ENCODE measurements around the gene PLAA.

Gene PLAA

DNA sequence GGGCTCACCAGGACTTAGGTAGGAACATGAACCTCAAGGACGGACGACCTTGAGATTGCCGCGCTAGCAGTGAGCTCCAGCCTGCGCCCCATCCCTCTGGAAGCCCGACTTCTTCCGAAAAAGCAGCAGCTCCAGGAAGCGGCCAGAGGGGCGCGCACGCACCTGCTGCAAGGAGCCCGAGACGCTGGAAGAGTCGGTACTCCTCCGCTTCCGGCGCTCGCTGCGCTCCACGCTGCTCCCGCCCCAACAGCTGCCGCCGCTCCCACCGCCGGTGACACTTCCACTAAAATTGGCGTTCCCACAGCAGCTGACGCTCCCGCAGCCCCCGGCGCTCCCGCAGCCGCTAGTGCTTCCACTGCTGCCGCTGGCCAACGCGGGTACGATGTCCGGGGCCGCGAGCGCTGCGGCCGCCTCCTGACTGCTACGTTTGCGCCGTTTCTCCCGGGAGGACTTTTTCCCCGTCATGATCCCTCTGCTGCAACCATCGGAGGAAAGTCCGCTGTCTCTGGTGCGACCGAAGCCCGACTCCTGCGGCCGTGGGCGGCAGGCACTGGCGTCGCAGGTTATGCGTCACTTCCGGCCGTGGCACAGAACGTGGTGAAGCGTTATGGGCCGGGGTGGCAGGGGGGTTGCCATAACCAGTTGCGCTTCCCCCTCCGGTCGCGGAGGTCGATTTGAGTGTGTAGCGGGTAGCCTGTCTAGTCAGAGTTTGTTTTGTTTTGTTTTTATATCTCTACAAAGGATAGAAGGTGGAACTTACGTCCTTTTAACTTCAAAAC, 54.6 kb downstream of the PLAA start, which contains the start of gene CAAP1 (continued):
- TF ChIP-seq, protein P1, sequence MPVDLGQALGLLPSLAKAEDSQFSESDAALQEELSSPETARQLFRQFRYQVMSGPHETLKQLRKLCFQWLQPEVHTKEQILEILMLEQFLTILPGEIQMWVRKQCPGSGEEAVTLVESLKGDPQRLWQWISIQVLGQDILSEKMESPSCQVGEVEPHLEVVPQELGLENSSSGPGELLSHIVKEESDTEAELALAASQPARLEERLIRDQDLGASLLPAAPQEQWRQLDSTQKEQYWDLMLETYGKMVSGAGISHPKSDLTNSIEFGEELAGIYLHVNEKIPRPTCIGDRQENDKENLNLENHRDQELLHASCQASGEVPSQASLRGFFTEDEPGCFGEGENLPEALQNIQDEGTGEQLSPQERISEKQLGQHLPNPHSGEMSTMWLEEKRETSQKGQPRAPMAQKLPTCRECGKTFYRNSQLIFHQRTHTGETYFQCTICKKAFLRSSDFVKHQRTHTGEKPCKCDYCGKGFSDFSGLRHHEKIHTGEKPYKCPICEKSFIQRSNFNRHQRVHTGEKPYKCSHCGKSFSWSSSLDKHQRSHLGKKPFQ (tag by site-specific recombination; IDR thresholded peaks at IDR 0.05) = peak; percentile 71; the same call in 1 of the 2 replicates
- TF ChIP-seq, protein P2, sequence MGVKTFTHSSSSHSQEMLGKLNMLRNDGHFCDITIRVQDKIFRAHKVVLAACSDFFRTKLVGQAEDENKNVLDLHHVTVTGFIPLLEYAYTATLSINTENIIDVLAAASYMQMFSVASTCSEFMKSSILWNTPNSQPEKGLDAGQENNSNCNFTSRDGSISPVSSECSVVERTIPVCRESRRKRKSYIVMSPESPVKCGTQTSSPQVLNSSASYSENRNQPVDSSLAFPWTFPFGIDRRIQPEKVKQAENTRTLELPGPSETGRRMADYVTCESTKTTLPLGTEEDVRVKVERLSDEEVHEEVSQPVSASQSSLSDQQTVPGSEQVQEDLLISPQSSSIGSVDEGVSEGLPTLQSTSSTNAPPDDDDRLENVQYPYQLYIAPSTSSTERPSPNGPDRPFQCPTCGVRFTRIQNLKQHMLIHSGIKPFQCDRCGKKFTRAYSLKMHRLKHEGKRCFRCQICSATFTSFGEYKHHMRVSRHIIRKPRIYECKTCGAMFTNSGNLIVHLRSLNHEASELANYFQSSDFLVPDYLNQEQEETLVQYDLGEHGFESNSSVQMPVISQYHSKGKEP (tag by site-specific recombination; IDR thresholded peaks at IDR 0.05) = 0 out of 2 replicates have a peak, but pooled peaks have one; percentile 16
- TF ChIP-seq ZBTB21 (tag by site-specific recombination; IDR thresholded peaks at IDR 0.05) = 0 out of 2 replicates have a peak, but pooled peaks have one; percentile 18
- TF ChIP-seq GLIS1 (tag by site-specific recombination; IDR thresholded peaks at IDR 0.05) = peak; percentile 43; the same call in 1 of the 2 replicates
- TF ChIP-seq HOXD13 (CRISPR knock-in tag; IDR thresholded peaks at IDR 0.05; ENCODE audit: borderline replicate concordance) = no peak
- peak; percentile 98 for TF ChIP-seq ZNF394 (tag by site-specific recombination; IDR thresholded peaks at IDR 0.05; ENCODE audit: borderline replicate concordance)
- 0 out of 2 replicates have a peak, but pooled peaks have one; percentile 63 for TF ChIP-seq ZNF24 (tag by site-specific recombination; IDR thresholded peaks at IDR 0.05)
- TF ChIP-seq ZNF132 (tag by site-specific recombination; IDR thresholded peaks at IDR 0.05; ENCODE audit: borderline replicate concordance) = no peak
- no peak for TF ChIP-seq ZBTB48 (tag by site-specific recombination; IDR thresholded peaks at IDR 0.05)
- 0 out of 2 replicates have a peak, but pooled peaks have one; percentile 31 for TF ChIP-seq ZNF785 (tag by site-specific recombination; IDR thresholded peaks at IDR 0.05)
- peak; percentile 89 for TF ChIP-seq ZXDB (tag by site-specific recombination; IDR thresholded peaks at IDR 0.05)
- TF ChIP-seq ZNF16 (tag by site-specific recombination; IDR thresholded peaks at IDR 0.05; ENCODE audit: low read depth) = peak; percentile 76; the same call in 1 of the 2 replicates
- TF ChIP-seq, protein P3, sequence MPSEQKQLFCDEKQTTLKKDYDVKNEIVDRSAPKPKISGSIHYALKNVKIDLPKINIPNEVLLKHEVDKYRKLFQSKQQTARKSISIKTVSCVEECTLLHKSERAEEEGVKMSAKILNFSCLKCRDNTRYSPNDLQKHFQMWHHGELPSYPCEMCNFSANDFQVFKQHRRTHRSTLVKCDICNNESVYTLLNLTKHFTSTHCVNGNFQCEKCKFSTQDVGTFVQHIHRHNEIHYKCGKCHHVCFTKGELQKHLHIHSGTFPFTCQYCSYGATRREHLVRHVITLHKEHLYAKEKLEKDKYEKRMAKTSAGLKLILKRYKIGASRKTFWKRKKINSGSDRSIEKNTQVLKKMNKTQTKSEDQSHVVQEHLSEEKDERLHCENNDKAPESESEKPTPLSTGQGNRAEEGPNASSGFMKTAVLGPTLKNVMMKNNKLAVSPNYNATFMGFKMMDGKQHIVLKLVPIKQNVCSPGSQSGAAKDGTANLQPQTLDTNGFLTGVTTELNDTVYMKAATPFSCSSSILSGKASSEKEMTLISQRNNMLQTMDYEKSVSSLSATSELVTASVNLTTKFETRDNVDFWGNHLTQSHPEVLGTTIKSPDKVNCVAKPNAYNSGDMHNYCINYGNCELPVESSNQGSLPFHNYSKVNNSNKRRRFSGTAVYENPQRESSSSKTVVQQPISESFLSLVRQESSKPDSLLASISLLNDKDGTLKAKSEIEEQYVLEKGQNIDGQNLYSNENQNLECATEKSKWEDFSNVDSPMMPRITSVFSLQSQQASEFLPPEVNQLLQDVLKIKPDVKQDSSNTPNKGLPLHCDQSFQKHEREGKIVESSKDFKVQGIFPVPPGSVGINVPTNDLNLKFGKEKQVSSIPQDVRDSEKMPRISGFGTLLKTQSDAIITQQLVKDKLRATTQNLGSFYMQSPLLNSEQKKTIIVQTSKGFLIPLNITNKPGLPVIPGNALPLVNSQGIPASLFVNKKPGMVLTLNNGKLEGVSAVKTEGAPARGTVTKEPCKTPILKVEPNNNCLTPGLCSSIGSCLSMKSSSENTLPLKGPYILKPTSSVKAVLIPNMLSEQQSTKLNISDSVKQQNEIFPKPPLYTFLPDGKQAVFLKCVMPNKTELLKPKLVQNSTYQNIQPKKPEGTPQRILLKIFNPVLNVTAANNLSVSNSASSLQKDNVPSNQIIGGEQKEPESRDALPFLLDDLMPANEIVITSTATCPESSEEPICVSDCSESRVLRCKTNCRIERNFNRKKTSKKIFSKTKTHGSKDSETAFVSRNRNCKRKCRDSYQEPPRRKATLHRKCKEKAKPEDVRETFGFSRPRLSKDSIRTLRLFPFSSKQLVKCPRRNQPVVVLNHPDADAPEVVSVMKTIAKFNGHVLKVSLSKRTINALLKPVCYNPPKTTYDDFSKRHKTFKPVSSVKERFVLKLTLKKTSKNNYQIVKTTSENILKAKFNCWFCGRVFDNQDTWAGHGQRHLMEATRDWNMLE (tag by site-specific recombination; conservative IDR thresholded peaks at IDR 0.05; ENCODE audit: low read depth) = peak; percentile 66
- 0 out of 2 replicates have a peak, but pooled peaks have one; percentile 12 for TF ChIP-seq ZNF366 (tag by site-specific recombination; conservative IDR thresholded peaks at IDR 0.05)
- TF ChIP-seq YY2 (tag by site-specific recombination; IDR thresholded peaks at IDR 0.05) = 0 out of 2 replicates have a peak, but pooled peaks have one; percentile 33
- TF ChIP-seq, protein P4, sequence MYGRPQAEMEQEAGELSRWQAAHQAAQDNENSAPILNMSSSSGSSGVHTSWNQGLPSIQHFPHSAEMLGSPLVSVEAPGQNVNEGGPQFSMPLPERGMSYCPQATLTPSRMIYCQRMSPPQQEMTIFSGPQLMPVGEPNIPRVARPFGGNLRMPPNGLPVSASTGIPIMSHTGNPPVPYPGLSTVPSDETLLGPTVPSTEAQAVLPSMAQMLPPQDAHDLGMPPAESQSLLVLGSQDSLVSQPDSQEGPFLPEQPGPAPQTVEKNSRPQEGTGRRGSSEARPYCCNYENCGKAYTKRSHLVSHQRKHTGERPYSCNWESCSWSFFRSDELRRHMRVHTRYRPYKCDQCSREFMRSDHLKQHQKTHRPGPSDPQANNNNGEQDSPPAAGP (tag by site-specific recombination; IDR thresholded peaks at IDR 0.05) = peak; percentile 53; the same call in 1 of the 2 replicates
- no peak for TF ChIP-seq ZNF558 (tag by site-specific recombination; IDR thresholded peaks at IDR 0.05)
- peak; percentile 86 for TF ChIP-seq ZSCAN30 (tag by site-specific recombination; IDR thresholded peaks at IDR 0.05)
- peak; percentile 46; the same call in 1 of the 2 replicates for TF ChIP-seq GLIS2 (tag by site-specific recombination; IDR thresholded peaks at IDR 0.05)
- peak; percentile 84 for TF ChIP-seq ZFHX2 (tag by site-specific recombination; conservative IDR thresholded peaks at IDR 0.05)
- peak; percentile 70 for TF ChIP-seq PRDM1 (tag by site-specific recombination; IDR thresholded peaks at IDR 0.05)
- TF ChIP-seq, protein P5, sequence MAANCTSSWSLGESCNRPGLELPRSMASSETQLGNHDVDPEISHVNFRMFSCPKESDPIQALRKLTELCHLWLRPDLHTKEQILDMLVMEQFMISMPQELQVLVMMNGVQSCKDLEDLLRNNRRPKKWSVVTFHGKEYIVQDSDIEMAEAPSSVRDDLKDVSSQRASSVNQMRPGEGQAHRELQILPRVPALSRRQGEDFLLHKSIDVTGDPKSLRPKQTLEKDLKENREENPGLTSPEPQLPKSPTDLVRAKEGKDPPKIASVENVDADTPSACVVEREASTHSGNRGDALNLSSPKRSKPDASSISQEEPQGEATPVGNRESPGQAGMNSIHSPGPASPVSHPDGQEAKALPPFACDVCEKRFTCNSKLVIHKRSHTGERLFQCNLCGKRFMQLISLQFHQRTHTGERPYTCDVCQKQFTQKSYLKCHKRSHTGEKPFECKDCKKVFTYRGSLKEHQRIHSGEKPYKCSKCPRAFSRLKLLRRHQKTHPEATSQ (tag by site-specific recombination; IDR thresholded peaks at IDR 0.05) = 0 out of 2 replicates have a peak, but pooled peaks have one; percentile 17
- TF ChIP-seq ZNF2 (tag by site-specific recombination; IDR thresholded peaks at IDR 0.05) = peak; percentile 84
- TF ChIP-seq, protein P6, sequence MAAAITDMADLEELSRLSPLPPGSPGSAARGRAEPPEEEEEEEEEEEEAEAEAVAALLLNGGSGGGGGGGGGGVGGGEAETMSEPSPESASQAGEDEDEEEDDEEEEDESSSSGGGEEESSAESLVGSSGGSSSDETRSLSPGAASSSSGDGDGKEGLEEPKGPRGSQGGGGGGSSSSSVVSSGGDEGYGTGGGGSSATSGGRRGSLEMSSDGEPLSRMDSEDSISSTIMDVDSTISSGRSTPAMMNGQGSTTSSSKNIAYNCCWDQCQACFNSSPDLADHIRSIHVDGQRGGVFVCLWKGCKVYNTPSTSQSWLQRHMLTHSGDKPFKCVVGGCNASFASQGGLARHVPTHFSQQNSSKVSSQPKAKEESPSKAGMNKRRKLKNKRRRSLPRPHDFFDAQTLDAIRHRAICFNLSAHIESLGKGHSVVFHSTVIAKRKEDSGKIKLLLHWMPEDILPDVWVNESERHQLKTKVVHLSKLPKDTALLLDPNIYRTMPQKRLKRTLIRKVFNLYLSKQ (tag by site-specific recombination; IDR thresholded peaks at IDR 0.05; ENCODE audit: borderline replicate concordance) = no peak
- no peak for TF ChIP-seq ZNF121 (tag by site-specific recombination; IDR thresholded peaks at IDR 0.05)
